Measurements from ENCODE around the gene TEX11. TPM values are rescaled to one million over a fixed set of nuclear protein-coding genes. Genes with fewer than 3 reads are reported as not detected.
"Not testable (repeated sequence)": the region's sequence is repeated elsewhere in the genome, so short reads cannot be mapped to it uniquely, and the experiment has no call there.

The TEX11 gene
- total RNA-seq, 1 donor from 2014 or later = not detected

DNA sequence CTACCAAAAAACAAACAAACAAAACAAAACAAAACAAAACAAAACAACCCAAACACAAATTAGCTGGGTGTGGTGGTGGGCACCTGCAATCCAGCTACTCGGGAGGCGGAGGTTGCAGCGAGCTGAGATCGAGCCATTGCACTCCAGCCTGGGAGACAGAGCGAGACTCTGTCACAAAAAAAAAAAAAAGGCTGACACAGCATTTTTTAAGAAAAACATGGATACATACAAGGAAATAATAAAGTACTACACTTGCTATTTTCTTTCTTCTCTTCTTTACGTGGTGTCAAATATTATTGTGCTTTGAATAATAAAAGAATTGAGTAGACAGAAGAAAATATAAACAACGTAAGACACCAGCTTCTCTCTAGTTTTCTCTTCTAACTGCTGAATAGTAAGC, 73.9 kb downstream of the TEX11 start:
- H3K4me3 ChIP-seq (ENCODE audit: low read depth, low read length) = no peak overlapping the region
- no peaks in the 10 kb centered on the region for H3K27me3 ChIP-seq (ENCODE audit: control insufficient read depth, insufficient read depth, low read length)
- no peaks in the 10 kb centered on the region for H3K36me3 ChIP-seq (ENCODE audit: control insufficient read depth, insufficient read depth, low read length)
- TF ChIP-seq, protein P1, sequence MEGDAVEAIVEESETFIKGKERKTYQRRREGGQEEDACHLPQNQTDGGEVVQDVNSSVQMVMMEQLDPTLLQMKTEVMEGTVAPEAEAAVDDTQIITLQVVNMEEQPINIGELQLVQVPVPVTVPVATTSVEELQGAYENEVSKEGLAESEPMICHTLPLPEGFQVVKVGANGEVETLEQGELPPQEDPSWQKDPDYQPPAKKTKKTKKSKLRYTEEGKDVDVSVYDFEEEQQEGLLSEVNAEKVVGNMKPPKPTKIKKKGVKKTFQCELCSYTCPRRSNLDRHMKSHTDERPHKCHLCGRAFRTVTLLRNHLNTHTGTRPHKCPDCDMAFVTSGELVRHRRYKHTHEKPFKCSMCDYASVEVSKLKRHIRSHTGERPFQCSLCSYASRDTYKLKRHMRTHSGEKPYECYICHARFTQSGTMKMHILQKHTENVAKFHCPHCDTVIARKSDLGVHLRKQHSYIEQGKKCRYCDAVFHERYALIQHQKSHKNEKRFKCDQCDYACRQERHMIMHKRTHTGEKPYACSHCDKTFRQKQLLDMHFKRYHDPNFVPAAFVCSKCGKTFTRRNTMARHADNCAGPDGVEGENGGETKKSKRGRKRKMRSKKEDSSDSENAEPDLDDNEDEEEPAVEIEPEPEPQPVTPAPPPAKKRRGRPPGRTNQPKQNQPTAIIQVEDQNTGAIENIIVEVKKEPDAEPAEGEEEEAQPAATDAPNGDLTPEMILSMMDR (IDR thresholded peaks at IDR 0.05; ENCODE audit: insufficient read depth, low read length, poor library complexity, severe bottlenecking) = no peak
- no peak for DNase-seq (ENCODE audit: low read depth)

DNA sequence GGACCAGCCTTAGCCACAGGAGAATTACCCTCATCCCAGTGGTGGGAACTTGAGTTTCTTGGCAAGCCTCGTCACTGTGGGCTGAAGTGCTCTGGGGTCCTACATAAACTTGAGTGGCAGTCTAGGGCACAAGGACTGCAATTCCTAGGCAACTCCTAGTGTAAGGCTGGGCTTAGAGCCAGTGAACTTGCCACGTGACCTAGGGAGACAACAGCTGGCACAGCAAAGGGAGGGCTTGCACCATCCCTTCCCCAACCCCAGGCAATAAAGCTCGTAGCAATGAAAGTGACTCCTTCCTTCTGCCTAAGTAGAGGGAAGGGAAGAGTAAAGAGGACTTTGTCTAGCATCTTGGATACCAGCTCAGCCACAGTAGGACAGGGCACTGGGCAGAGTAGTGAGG, 81.8 kb downstream of the TEX11 start:
- no peak overlapping the region for H3K4me3 ChIP-seq (ENCODE audit: low read depth, low read length)
- no peaks in the 10 kb centered on the region for H3K36me3 ChIP-seq (ENCODE audit: control insufficient read depth, insufficient read depth, low read length)
- no peak for DNase-seq (ENCODE audit: low read depth)
- H3K27me3 ChIP-seq (ENCODE audit: control insufficient read depth, insufficient read depth, low read length) = no peaks in the 10 kb centered on the region
- TF ChIP-seq, protein P1 (IDR thresholded peaks at IDR 0.05; ENCODE audit: insufficient read depth, low read length, poor library complexity, severe bottlenecking) = no peak

DNA sequence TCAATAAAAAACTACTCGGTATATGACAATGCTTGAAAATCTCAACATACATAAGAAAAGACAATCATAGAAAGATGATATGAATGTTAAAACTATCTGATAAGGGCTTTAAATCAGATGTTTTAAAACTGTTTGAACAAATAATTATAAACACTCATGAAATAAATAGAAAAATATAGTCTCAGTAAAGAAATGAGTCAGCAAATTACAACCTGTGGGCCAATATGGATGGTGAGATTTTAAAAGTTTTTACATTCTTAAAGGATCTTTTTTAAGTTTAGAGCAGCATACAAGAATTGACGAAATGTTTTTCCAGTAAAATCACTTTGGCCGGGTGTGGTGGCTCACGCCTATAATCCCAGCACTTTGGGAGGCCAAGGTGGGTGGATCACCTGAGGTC, 83.1 kb downstream of the TEX11 start:
- H3K27me3 ChIP-seq (ENCODE audit: control insufficient read depth, insufficient read depth, low read length) = no peaks in the 10 kb centered on the region
- H3K36me3 ChIP-seq (ENCODE audit: control insufficient read depth, insufficient read depth, low read length) = no peaks in the 10 kb centered on the region
- no peak overlapping the region for H3K4me3 ChIP-seq (ENCODE audit: low read depth, low read length)
- no peak for DNase-seq (ENCODE audit: low read depth)
- TF ChIP-seq, protein P1 (IDR thresholded peaks at IDR 0.05; ENCODE audit: insufficient read depth, low read length, poor library complexity, severe bottlenecking) = no peak

DNA sequence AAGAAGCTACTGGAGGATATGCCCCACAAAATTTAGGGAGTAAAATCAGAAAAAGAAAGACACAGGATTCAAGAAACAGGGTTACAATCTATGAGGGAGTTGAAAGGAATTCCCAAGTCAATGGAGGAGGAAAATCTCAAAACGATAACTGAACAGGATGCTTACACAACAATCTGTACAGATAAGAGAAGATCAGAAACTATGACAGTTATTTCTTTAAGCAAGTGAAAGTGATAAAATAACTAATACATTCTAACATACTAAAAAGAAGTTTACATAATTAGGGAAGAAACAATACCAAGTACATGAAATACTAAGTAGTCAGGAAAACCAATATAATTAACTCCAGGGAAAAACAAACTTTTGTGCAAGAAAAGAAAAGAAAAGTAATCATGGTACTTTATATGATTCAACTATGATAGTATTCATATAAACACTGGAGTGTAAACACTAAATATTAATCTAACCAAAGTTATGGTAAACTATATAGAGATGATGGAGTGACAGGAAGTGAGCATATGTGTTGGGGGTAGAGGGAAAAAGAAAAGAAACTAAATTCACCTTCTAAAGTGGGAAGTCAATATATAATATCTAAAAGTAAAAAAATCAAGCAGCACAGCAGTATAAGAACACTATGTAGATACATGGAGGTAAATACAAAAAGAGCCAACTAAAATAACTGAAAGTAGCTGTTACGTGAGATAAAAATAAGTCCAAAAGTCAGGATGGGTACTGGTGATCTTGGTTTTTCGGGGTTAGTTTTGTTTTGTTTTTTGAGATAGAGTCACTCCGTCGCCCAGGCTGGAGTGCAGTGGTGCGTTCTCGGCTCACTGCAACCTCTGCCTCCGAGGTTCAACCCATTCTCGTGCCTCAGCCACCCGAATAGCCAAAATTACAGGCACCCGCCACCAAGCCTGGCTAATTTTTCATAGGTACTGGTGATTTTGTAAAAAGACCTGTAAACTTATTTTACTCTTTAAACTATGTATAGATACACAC, 99.3 kb downstream of the TEX11 start:
- no peak overlapping the region for H3K4me3 ChIP-seq (ENCODE audit: low read depth, low read length)
- TF ChIP-seq, protein P1 (IDR thresholded peaks at IDR 0.05; ENCODE audit: insufficient read depth, low read length, poor library complexity, severe bottlenecking) = no peak
- DNase-seq (ENCODE audit: low read depth) = no peak
- no peaks in the 10 kb centered on the region for H3K27me3 ChIP-seq (ENCODE audit: control insufficient read depth, insufficient read depth, low read length)
- H3K36me3 ChIP-seq (ENCODE audit: control insufficient read depth, insufficient read depth, low read length) = no peaks in the 10 kb centered on the region

DNA sequence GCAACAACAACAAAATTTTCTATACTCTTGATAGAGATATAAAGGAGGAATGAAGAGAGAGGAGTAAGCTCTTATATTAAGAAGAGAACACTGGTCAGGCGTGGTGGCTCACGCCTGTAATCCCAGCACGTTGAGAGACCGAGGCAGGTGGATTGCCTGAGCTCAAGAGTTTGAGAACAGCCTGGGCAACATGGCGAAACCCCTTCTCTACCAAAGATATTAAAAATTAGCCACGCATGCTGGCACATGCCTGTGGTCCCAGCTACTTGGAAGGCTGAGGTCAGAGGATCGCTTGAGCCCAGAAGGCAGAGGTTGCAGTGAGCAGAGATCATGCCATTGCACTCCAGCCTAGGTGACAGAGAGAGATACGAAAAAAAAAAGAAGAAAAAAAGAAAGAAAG, 102.4 kb downstream of the TEX11 start:
- TF ChIP-seq, protein P1 (IDR thresholded peaks at IDR 0.05; ENCODE audit: insufficient read depth, low read length, poor library complexity, severe bottlenecking) = no peak
- Histone ChIP-seq H3K4me3 (ENCODE audit: low read depth, low read length) (no peak overlapping the region), H3K27me3 (ENCODE audit: control insufficient read depth, insufficient read depth, low read length) (no peaks in the 10 kb centered on the region), H3K36me3 (ENCODE audit: control insufficient read depth, insufficient read depth, low read length) (no peaks in the 10 kb centered on the region)
- no peak for DNase-seq (ENCODE audit: low read depth)

DNA sequence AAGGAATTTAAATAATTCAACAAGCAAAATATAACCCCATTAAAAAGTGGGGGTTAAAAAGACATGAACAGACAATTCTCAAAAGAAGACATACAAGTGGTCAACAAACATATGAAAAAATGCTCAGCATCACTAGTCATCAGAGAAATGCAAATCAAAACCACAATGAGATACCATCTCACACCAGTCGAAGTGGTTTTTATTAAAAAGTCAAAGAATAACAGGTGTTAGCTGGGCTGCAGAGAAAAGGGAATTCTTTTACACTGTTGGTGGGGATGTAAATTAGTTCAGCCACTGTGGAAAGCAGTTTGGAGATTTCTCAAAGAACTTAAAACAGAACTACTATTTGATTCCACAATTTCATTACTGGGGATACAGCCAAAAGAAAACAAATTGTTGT, 111.8 kb downstream of the TEX11 start:
- not testable (repeated sequence) for DNase-seq (ENCODE audit: low read depth); H3K4me3 ChIP-seq (ENCODE audit: low read depth, low read length); H3K36me3 ChIP-seq (ENCODE audit: control insufficient read depth, insufficient read depth, low read length); H3K27me3 ChIP-seq (ENCODE audit: control insufficient read depth, insufficient read depth, low read length)
